CD4-positive, alpha-beta memory T cell (primary cell): ENCODE measurements around the gene RFNG. TPM values are rescaled to one million over a fixed set of nuclear protein-coding genes. Genes with fewer than 3 reads are reported as not detected.

Source experiments
- CTCF ChIA-PET: fragments of 350-600 bp; sonication (Branson Sonifier 250); formaldehyde crosslinking; loops from one replicate; lab custom pipeline; 2021; ENCODE audit warnings: inconsistent platforms; ENCODE audit not compliant: partially characterized antibody; lab: Charles Lee
- POLR2A ChIA-PET: fragments of 350-600 bp; sonication (Branson Sonifier 250); formaldehyde crosslinking; loops from one replicate; lab custom pipeline; 2021; ENCODE audit not compliant: partially characterized antibody; lab: Charles Lee
- DNase-seq, 5 donors: peaks; one replicate each; pipeline versions ENCODE4 v3.0.0 to v3.0.0-alpha.2; 2020 to 2022; ENCODE audit warnings: mixed read lengths in 1 of 5
- H3K27ac ChIP-seq: one replicate; pipeline ENCODE4 v1.7.0; 2013; ENCODE audit warnings: low read depth, low read length
- H3K27me3 ChIP-seq: 2 replicates; pipeline ENCODE4 v1.7.0; 2013; ENCODE audit warnings: mild to moderate bottlenecking, low read length, moderate library complexity; ENCODE audit not compliant: insufficient read depth
- H3K36me3 ChIP-seq: 2 replicates; pipeline ENCODE4 v1.7.0; 2013; ENCODE audit warnings: mild to moderate bottlenecking, low read length, moderate library complexity; ENCODE audit not compliant: insufficient read depth
- H3K4me1 ChIP-seq: 2 replicates; pipeline ENCODE4 v1.7.0; 2013; ENCODE audit warnings: mild to moderate bottlenecking, low read length, moderate library complexity; ENCODE audit not compliant: insufficient read depth
- H3K4me3 ChIP-seq, 2 donors: one replicate each; pipeline ENCODE4 v1.7.0; 2013; ENCODE audit warnings: low read length in 2 of 2, mild to moderate bottlenecking in 1 of 2
- H3K9me3 ChIP-seq, 2 donors: one replicate each; pipeline ENCODE4 v1.7.0; 2013; ENCODE audit warnings: low read length in 2 of 2, control low read depth in 1 of 2; ENCODE audit not compliant: control insufficient read depth in 1 of 2
- H3K27ac Mint-ChIP-seq, 7 donors: one replicate each; pipeline ENCODE4 v1.8.0; 2020 to 2021; ENCODE audit warnings: mixed read lengths in 7 of 7, mild to moderate bottlenecking in 6 of 7, inconsistent platforms in 3 of 7, moderate library complexity in 3 of 7
- H3K27me3 Mint-ChIP-seq, 2 donors: one replicate each; pipeline ENCODE4 v1.8.0; 2020 to 2021; ENCODE audit warnings: mixed read lengths in 2 of 2
- H3K36me3 Mint-ChIP-seq, 2 donors: one replicate each; pipeline ENCODE4 v1.8.0; 2020 to 2021; ENCODE audit warnings: mixed read lengths in 2 of 2, inconsistent platforms in 1 of 2, mild to moderate bottlenecking in 1 of 2
- H3K4me1 Mint-ChIP-seq, 4 donors: one replicate each; pipeline ENCODE4 v1.8.0; 2020 to 2021; ENCODE audit warnings: mixed read lengths in 4 of 4, mild to moderate bottlenecking in 1 of 4
- H3K4me3 Mint-ChIP-seq, 8 donors: one replicate each; pipeline ENCODE4 v1.8.0; 2020 to 2021; ENCODE audit warnings: mixed read lengths in 8 of 8, mild to moderate bottlenecking in 7 of 8, moderate library complexity in 6 of 8, inconsistent platforms in 3 of 8
- H3K9me3 Mint-ChIP-seq, 8 donors: one replicate each; pipeline ENCODE4 v1.8.0; 2020 to 2021; ENCODE audit warnings: mixed read lengths in 8 of 8, mild to moderate bottlenecking in 5 of 8, inconsistent platforms in 3 of 8, moderate library complexity in 1 of 8
- intact Hi-C: fragments of 100-400 bp; cut with micrococcal nuclease; formaldehyde crosslinking; loops from one replicate; pipeline ENCODE4 v1.15.1; 2023
- polyA plus RNA-seq, 2 donors: library from polyadenylated mRNA; unstranded; fragments of 300-500 nt; fragmentation: Illumina TruSeq; gene quantifications; one replicate each; pipeline ENCODE4 v1.2.3, GENCODE V29; 2021
- total RNA-seq, 2 experiments: library from RNA; stranded (reverse); gene quantifications; one replicate each; pipeline ENCODE4 v1.2.3, GENCODE V29; 2021

Gene RFNG
- total and polyA plus RNA-seq, 4 experiments from 2014 or later: 6.2 to 44.0 (median 22.9) TPM

GRCh38 chr17:82024859-82025258 is 26.8 kb downstream of the RFNG start:
- peak overlapping the region in 1 of 8 donors; percentile 46 for H3K4me3 Mint-ChIP-seq

GRCh38 chr17:82023447-82024241 is 28.0 kb downstream of the RFNG start:
- H3K4me3 ChIP-seq: peak overlapping the region; percentile 17 to 58
- Mint-ChIP-seq H3K9me3 (no peaks in the 10 kb centered on the region), H3K36me3 (peaks cover 0 to 3% of the 10 kb centered on the region in 2 donors), H3K4me3 (peak overlapping the region; percentile 66 to 88 (median 80)), H3K4me1 (peaks cover 3 to 30% (median 18%) of the 10 kb centered on the region in 4 donors), H3K27ac (peak overlapping the region in 1 of 7 donors; percentile 89), H3K27me3 (no peaks in the 10 kb centered on the region)
- peak overlapping the region; percentile 48 for H3K27ac ChIP-seq
- ChIA-PET POLR2A (interaction anchor here (0.8 to 5.1 kb wide), 18 partner anchors 11 to 391 kb away, joined by 3 to 57 read pairs (median 4); partner anchors contain the start of genes ARHGDIA, DCXR, DUS1L and FASN), CTCF (interaction anchor here (1.2 to 7.5 kb wide), 5 partner anchors 11 to 131 kb away, joined by 3 to 81 read pairs (median 4); partner anchors contain the start of genes DCXR and NOTUM)
- intact Hi-C loops: loop anchor here (1.0 to 5.0 kb wide), 6 partner anchors 14 to 179 kb away; partner anchors contain the start of genes ASPSCR1, DCXR, FASN and P4HB
- H3K27me3 ChIP-seq: no peaks in the 10 kb centered on the region
- H3K36me3 ChIP-seq: no peaks in the 10 kb centered on the region
- no peaks in the 10 kb centered on the region for H3K9me3 ChIP-seq
- H3K4me1 ChIP-seq: peaks cover 28% of the 10 kb centered on the region
- peak in 2 of 5 donors; percentile 19 to 20 for DNase-seq

More at GRCh38 chr17:82024859-82025258, 26.8 kb downstream of the RFNG start:
- H3K4me1 ChIP-seq: peaks cover 30% of the 10 kb centered on the region
- no peak for DNase-seq
- Mint-ChIP-seq H3K4me1 (peaks cover 6 to 34% (median 17%) of the 10 kb centered on the region in 4 donors), H3K27ac (no peak overlapping the region), H3K36me3 (peaks cover 0 to 3% of the 10 kb centered on the region in 2 donors), H3K9me3 (no peaks in the 10 kb centered on the region), H3K27me3 (no peaks in the 10 kb centered on the region)
- no peak overlapping the region for H3K4me3 ChIP-seq
- H3K27ac ChIP-seq: no peak overlapping the region
- POLR2A ChIA-PET: interaction anchor here (0.6 to 3.6 kb wide), 2 partner anchors 12 to 41 kb away, joined by 3 to 14 read pairs; partner anchors contain the start of gene DUS1L
- CTCF ChIA-PET: interaction anchor here (2.6 kb wide), 1 partner anchor 13 kb away, joined by 9 read pairs; the partner anchor contains the start of gene DCXR
- no peaks in the 10 kb centered on the region for H3K27me3 ChIP-seq
- intact Hi-C loops: loop anchor here (5.0 kb wide), 3 partner anchors 72 to 177 kb away; partner anchors contain the start of genes FASN and P4HB
- H3K36me3 ChIP-seq: no peaks in the 10 kb centered on the region
- no peaks in the 10 kb centered on the region for H3K9me3 ChIP-seq

GRCh38 chr17:82022981-82023446 is 28.6 kb downstream of the RFNG start, which contains the start of gene LRRC45:
Gene LRRC45 (plus strand): TSS chr17:82023305. CDS start chr17:82023644, 339 bp downstream.
- H3K27ac ChIP-seq: peak within 1 kb of the TSS; percentile 65
- POLR2A ChIA-PET: interaction anchor here (0.6 to 5.1 kb wide), 24 partner anchors 8 to 510 kb away, joined by 3 to 57 read pairs (median 4); partner anchors contain the start of genes ACTG1, ARHGDIA, DCXR and DUS1L
- no peaks in the 10 kb centered on the region for H3K27me3 ChIP-seq

GRCh38 chr17:82022310-82022980 is 29.2 kb downstream of the RFNG start, which contains the start of gene CENPX:
Gene CENPX (minus strand): TSS chr17:82022878. CDS start chr17:82022861, 17 bp downstream.
- Mint-ChIP-seq H3K4me3 (peak within 1 kb of the TSS; percentile 81 to 89 (median 86)), H3K27me3 (no peaks in the 10 kb centered on the region), H3K27ac (peak within 1 kb of the TSS; percentile 68 to 89 (median 83)), H3K36me3 (peaks cover 3% of the 10 kb centered on the region in 2 donors), H3K9me3 (no peaks in the 10 kb centered on the region), H3K4me1 (peaks cover 3 to 30% (median 18%) of the 10 kb centered on the region in 4 donors)
- Histone ChIP-seq H3K4me3 (peak within 1 kb of the TSS; percentile 44 to 72), H3K27me3 (no peaks in the 10 kb centered on the region), H3K27ac (peak within 1 kb of the TSS; percentile 65), H3K9me3 (no peaks in the 10 kb centered on the region), H3K4me1 (peaks cover 28% of the 10 kb centered on the region), H3K36me3 (no peaks in the 10 kb centered on the region)
- ChIA-PET CTCF (interaction anchor here (1.0 to 7.5 kb wide), 8 partner anchors 8 to 316 kb away, joined by 3 to 81 read pairs (median 9); partner anchors contain the start of genes DCXR and NOTUM), POLR2A (interaction anchor here (0.6 to 5.1 kb wide), 25 partner anchors 8 to 510 kb away, joined by 3 to 57 read pairs (median 5); partner anchors contain the start of genes ACTG1, ARHGDIA, DCXR and DUS1L)
- intact Hi-C loops: loop anchor here (5.0 kb wide), 3 partner anchors 75 to 180 kb away; partner anchors contain the start of genes FASN and P4HB
- no peak for DNase-seq

More at GRCh38 chr17:82022981-82023446, 28.6 kb downstream of the RFNG start, which contains the start of gene LRRC45:
- Histone ChIP-seq H3K9me3 (no peaks in the 10 kb centered on the region), H3K4me1 (peaks cover 28% of the 10 kb centered on the region), H3K36me3 (no peaks in the 10 kb centered on the region), H3K4me3 (peak within 1 kb of the TSS; percentile 44 to 72)
- CTCF ChIA-PET: interaction anchor here (1.0 to 7.5 kb wide), 8 partner anchors 7 to 315 kb away, joined by 3 to 81 read pairs (median 6); partner anchors contain the start of genes DCXR and NOTUM
- H3K4me3 Mint-ChIP-seq: peak within 1 kb of the TSS; percentile 81 to 89 (median 86)
- peak; percentile 99 to 100 (median 100) for DNase-seq
- H3K27ac Mint-ChIP-seq: peak within 1 kb of the TSS in 6 of 7 donors; percentile 68 to 89 (median 78)
- H3K36me3 Mint-ChIP-seq: peaks cover 3% of the 10 kb centered on the region in 2 donors
- no peaks in the 10 kb centered on the region for H3K27me3 Mint-ChIP-seq
- peaks cover 3 to 30% (median 18%) of the 10 kb centered on the region in 4 donors for H3K4me1 Mint-ChIP-seq
- H3K9me3 Mint-ChIP-seq: no peaks in the 10 kb centered on the region
- intact Hi-C loops: loop anchor here (1.0 to 5.0 kb wide), 6 partner anchors 14 to 179 kb away; partner anchors contain the start of genes ASPSCR1, DCXR, FASN and P4HB

GRCh38 chr17:82021900-82022309 is 29.7 kb downstream of the RFNG start:
- H3K27ac ChIP-seq: peak overlapping the region; percentile 65
- peak overlapping the region in 6 of 7 donors; percentile 68 to 89 (median 80) for H3K27ac Mint-ChIP-seq

More at GRCh38 chr17:82021900-82022309, 29.7 kb downstream of the RFNG start:
- Histone ChIP-seq H3K4me1 (peaks cover 28% of the 10 kb centered on the region), H3K4me3 (peak overlapping the region; percentile 44 to 72), H3K9me3 (no peaks in the 10 kb centered on the region), H3K27me3 (no peaks in the 10 kb centered on the region), H3K36me3 (no peaks in the 10 kb centered on the region)
- CTCF ChIA-PET: interaction anchor here (1.8 to 7.5 kb wide), 5 partner anchors 8 to 67 kb away, joined by 7 to 81 read pairs (median 13); partner anchors contain the start of genes DCXR and NOTUM
- H3K27me3 Mint-ChIP-seq: no peaks in the 10 kb centered on the region
- DNase-seq: peak in 1 of 5 donors; percentile 20
- H3K36me3 Mint-ChIP-seq: peaks cover 3% of the 10 kb centered on the region in 2 donors
- H3K9me3 Mint-ChIP-seq: no peaks in the 10 kb centered on the region
- H3K4me1 Mint-ChIP-seq: peaks cover 3 to 30% (median 18%) of the 10 kb centered on the region in 4 donors
- peak overlapping the region; percentile 81 to 89 (median 86) for H3K4me3 Mint-ChIP-seq
- POLR2A ChIA-PET: interaction anchor here (0.9 to 5.1 kb wide), 13 partner anchors 9 to 509 kb away, joined by 3 to 57 read pairs (median 9); partner anchors contain the start of genes ACTG1, DCXR, DUS1L and FASN
- intact Hi-C loops: loop anchor here (1.0 to 5.0 kb wide), 4 partner anchors 63 to 180 kb away; partner anchors contain the start of genes FASN and P4HB
